ENCODE measurements around the gene ADCY1. TPM values are rescaled to one million over a fixed set of nuclear protein-coding genes. Genes with fewer than 3 reads are reported as not detected.
"Not testable (repeated sequence)": the region's sequence is repeated elsewhere in the genome, so short reads cannot be mapped to it uniquely, and the experiment has no call there.

The ADCY1 gene
- total RNA-seq, 2 donors from 2014 or later: 0.14 to 0.85 TPM

DNA sequence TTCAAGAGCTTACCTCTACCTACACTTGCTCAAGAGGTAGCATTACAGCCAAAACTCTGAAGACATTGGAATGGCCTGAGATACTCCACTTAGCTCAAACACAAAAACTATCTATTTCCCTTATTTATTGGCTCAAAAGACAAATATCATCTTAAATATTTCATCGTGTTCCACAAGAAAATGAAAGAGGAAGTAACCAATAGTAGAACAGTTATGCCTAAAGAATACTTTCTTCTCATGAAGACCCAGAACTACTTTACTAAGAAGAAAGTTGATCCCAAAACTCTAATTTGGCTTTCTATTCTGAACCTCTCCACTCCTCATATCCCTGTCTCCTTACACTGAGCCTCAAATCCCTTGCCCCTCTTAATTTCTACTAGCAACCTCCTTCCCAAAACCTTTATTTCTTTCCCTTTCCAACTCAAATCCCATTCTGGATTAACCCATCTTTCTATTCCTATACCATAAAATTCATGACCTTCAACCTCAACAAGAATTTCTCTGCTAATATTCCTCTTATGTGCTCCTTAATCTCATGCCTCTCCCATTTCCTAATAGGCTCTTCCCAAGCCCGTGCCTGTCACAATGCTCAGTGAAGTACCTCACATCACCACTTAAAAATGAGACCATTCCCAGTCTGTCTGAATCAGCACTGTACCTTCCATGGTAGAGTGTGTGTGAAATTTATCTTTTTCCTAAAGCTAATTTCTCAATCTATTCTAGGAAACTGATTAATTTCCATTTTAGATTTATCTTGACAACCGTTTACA, 188.2 kb downstream of the ADCY1 start:
- not testable (repeated sequence) for H3K9me3 ChIP-seq; H3K36me3 ChIP-seq; ATAC-seq (ENCODE audit: insufficient number of reproducible peaks, low FRiP score, low read depth); H3K27me3 ChIP-seq (replicated peaks; ENCODE audit: insufficient read depth); DNase-seq (ENCODE audit: low spot score)
- Histone ChIP-seq H3K4me1 (ENCODE audit: control insufficient read depth in 1 of 2, low read depth in 2 of 2) (peaks cover 13 to 19% of the 10 kb centered on the region in 2 donors), H3K27ac (peak overlapping the region; percentile 66 to 74), H3K4me3 (peak overlapping the region; percentile 48)

DNA sequence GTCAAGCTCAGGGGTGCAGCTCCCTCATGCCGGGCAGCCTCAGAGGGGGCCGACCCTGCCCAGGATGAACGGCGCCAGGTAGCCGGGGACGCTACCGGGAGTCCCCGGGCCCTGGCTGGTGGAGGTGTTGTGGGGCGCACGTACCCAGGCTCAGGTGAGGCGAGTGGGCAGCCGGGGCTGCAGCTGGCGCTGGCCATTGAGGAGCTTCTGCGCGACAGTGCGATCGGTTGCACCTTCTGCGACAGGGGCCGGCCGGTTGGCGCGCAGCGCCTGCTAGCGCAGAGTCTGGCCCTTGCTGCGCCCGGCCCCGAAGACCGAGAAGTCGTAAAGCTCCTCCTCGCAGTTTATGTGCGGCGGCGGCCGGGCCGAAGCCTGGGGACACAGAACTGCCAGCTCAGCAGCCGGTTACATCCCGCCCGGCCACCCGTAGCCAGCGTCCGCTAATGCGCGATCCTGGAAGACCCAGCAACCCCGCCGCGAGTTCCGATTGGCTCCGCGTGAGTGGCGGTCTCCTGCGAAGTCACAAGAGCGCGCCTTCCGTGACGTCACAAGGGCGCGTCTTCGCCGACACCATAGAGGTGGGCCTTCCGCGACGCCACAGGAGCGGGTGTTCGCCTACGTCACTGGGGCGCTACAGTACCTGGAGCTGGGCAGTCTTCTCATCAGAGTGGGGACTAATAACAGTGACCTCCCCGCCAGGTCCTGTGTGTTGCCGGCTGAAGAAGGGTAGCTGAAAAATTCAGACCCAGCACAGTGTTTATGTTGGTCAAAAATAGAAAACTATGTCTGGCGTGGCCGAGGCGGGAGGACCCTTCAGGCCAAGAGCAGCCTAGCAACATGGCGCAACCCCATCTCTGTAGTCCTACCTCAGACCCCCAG, 194.6 kb downstream of the ADCY1 start:
- DNase-seq (ENCODE audit: low spot score): peak; percentile 94
- Histone ChIP-seq H3K27ac (peak overlapping the region; percentile 89 to 93), H3K4me1 (ENCODE audit: control insufficient read depth in 1 of 2, low read depth in 2 of 2) (peaks cover 5 to 19% of the 10 kb centered on the region in 2 donors), H3K4me3 (peak overlapping the region; percentile 91)
- TF ChIP-seq, protein P1, sequence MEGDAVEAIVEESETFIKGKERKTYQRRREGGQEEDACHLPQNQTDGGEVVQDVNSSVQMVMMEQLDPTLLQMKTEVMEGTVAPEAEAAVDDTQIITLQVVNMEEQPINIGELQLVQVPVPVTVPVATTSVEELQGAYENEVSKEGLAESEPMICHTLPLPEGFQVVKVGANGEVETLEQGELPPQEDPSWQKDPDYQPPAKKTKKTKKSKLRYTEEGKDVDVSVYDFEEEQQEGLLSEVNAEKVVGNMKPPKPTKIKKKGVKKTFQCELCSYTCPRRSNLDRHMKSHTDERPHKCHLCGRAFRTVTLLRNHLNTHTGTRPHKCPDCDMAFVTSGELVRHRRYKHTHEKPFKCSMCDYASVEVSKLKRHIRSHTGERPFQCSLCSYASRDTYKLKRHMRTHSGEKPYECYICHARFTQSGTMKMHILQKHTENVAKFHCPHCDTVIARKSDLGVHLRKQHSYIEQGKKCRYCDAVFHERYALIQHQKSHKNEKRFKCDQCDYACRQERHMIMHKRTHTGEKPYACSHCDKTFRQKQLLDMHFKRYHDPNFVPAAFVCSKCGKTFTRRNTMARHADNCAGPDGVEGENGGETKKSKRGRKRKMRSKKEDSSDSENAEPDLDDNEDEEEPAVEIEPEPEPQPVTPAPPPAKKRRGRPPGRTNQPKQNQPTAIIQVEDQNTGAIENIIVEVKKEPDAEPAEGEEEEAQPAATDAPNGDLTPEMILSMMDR (IDR thresholded peaks at IDR 0.05): peak; percentile 27
- H3K36me3 ChIP-seq; H3K9me3 ChIP-seq; H3K27me3 ChIP-seq (replicated peaks; ENCODE audit: insufficient read depth): not testable (repeated sequence)
- ATAC-seq (ENCODE audit: insufficient number of reproducible peaks, low FRiP score, low read depth): peak; percentile 100

GRCh38 chr7:45769626-45770025, 195.5 kb downstream of the ADCY1 start:
- H3K27ac ChIP-seq: peak overlapping the region; percentile 89 to 93
- DNase-seq (ENCODE audit: low spot score); H3K36me3 ChIP-seq; ATAC-seq (ENCODE audit: insufficient number of reproducible peaks, low FRiP score, low read depth); H3K27me3 ChIP-seq (replicated peaks; ENCODE audit: insufficient read depth); H3K9me3 ChIP-seq: not testable (repeated sequence)
- H3K4me1 ChIP-seq (ENCODE audit: control insufficient read depth in 1 of 2, low read depth in 2 of 2): peaks cover 5 to 19% of the 10 kb centered on the region in 2 donors
- H3K4me3 ChIP-seq: peak overlapping the region; percentile 91

Data from thoracic aorta (tissue), 2 donors.